Esophagus squamous epithelium (tissue), 4 donors: ENCODE results near the gene DTD2.

ENCODE experiments used
- CTCF ChIP-seq, 6 experiments: fragments of 450-650 bp in 4 of 6; fragments of 200-600 bp in 2 of 6; sonication (generic) in 2 of 6; IDR thresholded peaks; one replicate each; pipeline ENCODE4 v1.5.1; 2016 to 2019; ENCODE audit warnings: antibody characterized with exemption in 6 of 6, mild to moderate bottlenecking in 4 of 6, moderate library complexity in 4 of 6
- POLR2A ChIP-seq, 4 donors: fragments of 450-650 bp; IDR thresholded peaks; one replicate each; pipeline ENCODE4 v1.6.1; 2017; ENCODE audit warnings: antibody characterized with exemption in 4 of 4, mild to moderate bottlenecking in 4 of 4, moderate library complexity in 3 of 4

GRCh38 chr14:31418440-31418839, 38.9 kb downstream of the DTD2 start:
- TF ChIP-seq POLR2A (IDR thresholded peaks at IDR 0.05), result no peak
- no peak for TF ChIP-seq CTCF (IDR thresholded peaks at IDR 0.05)
